Measurements from ENCODE around the gene KCNAB1. TPM values are rescaled to one million over a fixed set of nuclear protein-coding genes. Genes with fewer than 3 reads are reported as not detected.
"Not testable (repeated sequence)": the region's sequence is repeated elsewhere in the genome, so short reads cannot be mapped to it uniquely, and the experiment has no call there.

Gene KCNAB1
- total RNA-seq, 1 donor from 2014 or later = 0.79 TPM

- no peak for TF ChIP-seq CTCF (conservative IDR thresholded peaks at IDR 0.05)
- Mint-ChIP-seq H3K27me3 (ENCODE audit: low read depth) (no peaks in the 10 kb centered on the region), H3K4me3 (no peak overlapping the region), H3K36me3 (ENCODE audit: low read depth) (no peaks in the 10 kb centered on the region), H3K9me3 (peaks cover 3% of the 10 kb centered on the region), H3K27ac (ENCODE audit: unreplicated experiment) (no peak overlapping the region), H3K4me1 (no peaks in the 10 kb centered on the region)
- DNase-seq (ENCODE audit: low read depth, low spot score) = no peak
Measured at GRCh38 chr3:156189927-156190326, 69.5 kb downstream of the KCNAB1 start.

- H3K4me1 Mint-ChIP-seq; DNase-seq (ENCODE audit: low read depth, low spot score); H3K27ac Mint-ChIP-seq (ENCODE audit: unreplicated experiment); H3K27me3 Mint-ChIP-seq (ENCODE audit: low read depth); H3K36me3 Mint-ChIP-seq (ENCODE audit: low read depth); H3K4me3 Mint-ChIP-seq: not testable (repeated sequence)
- H3K9me3 Mint-ChIP-seq = peaks cover 12% of the 10 kb centered on the region
Measured at GRCh38 chr3:156194945-156195344, 74.6 kb downstream of the KCNAB1 start.

GRCh38 chr3:156197152-156197551 is 76.8 kb downstream of the KCNAB1 start:
- H3K27ac Mint-ChIP-seq (ENCODE audit: unreplicated experiment) = peak overlapping the region; percentile 71
- H3K9me3 Mint-ChIP-seq = peaks cover 12% of the 10 kb centered on the region
- H3K36me3 Mint-ChIP-seq (ENCODE audit: low read depth); DNase-seq (ENCODE audit: low read depth, low spot score); H3K4me3 Mint-ChIP-seq; H3K4me1 Mint-ChIP-seq; H3K27me3 Mint-ChIP-seq (ENCODE audit: low read depth): not testable (repeated sequence)

GRCh38 chr3:156201411-156202405 is 81.3 kb downstream of the KCNAB1 start:
- DNase-seq (ENCODE audit: low read depth, low spot score) = no peak
- Mint-ChIP-seq H3K27me3 (ENCODE audit: low read depth) (peaks cover 3% of the 10 kb centered on the region), H3K27ac (ENCODE audit: unreplicated experiment) (no peak overlapping the region), H3K36me3 (ENCODE audit: low read depth) (peaks cover 3% of the 10 kb centered on the region), H3K9me3 (peaks cover 4% of the 10 kb centered on the region), H3K4me1 (no peaks in the 10 kb centered on the region), H3K4me3 (no peak overlapping the region)
- no peak for TF ChIP-seq CTCF (conservative IDR thresholded peaks at IDR 0.05)

- TF ChIP-seq CTCF (conservative IDR thresholded peaks at IDR 0.05) = no peak
- Mint-ChIP-seq H3K27ac (ENCODE audit: unreplicated experiment) (no peak overlapping the region), H3K4me1 (no peaks in the 10 kb centered on the region), H3K36me3 (ENCODE audit: low read depth) (no peaks in the 10 kb centered on the region), H3K27me3 (ENCODE audit: low read depth) (no peaks in the 10 kb centered on the region), H3K4me3 (no peak overlapping the region), H3K9me3 (no peaks in the 10 kb centered on the region)
- no peak for DNase-seq (ENCODE audit: low read depth, low spot score)
Measured at GRCh38 chr3:156206157-156206556, 85.8 kb downstream of the KCNAB1 start.

- no peak overlapping the region for H3K4me3 Mint-ChIP-seq
- no peak for TF ChIP-seq CTCF (conservative IDR thresholded peaks at IDR 0.05)
- H3K36me3 Mint-ChIP-seq (ENCODE audit: low read depth) = no peaks in the 10 kb centered on the region
- H3K9me3 Mint-ChIP-seq = no peaks in the 10 kb centered on the region
- no peak overlapping the region for H3K27ac Mint-ChIP-seq (ENCODE audit: unreplicated experiment)
- no peaks in the 10 kb centered on the region for H3K27me3 Mint-ChIP-seq (ENCODE audit: low read depth)
- no peak for DNase-seq (ENCODE audit: low read depth, low spot score)
- no peaks in the 10 kb centered on the region for H3K4me1 Mint-ChIP-seq
Measured at GRCh38 chr3:156207802-156208685, 87.7 kb downstream of the KCNAB1 start.

All from neural crest cell (in vitro differentiated cells).